PC-3 (cell line): Measurements from ENCODE around the gene CAMK1D.

Experiments used
- EZH2 ChIP-seq: fragments of 300-600 bp; sonication (generic); IDR thresholded peaks from one replicate; pipeline ENCODE4 v1.6.1; 2017; ENCODE audit warnings: antibody characterized with exemption, mild to moderate bottlenecking, low read length; ENCODE audit not compliant: unreplicated experiment
- EZH2phosphoT487 ChIP-seq: fragments of 300-600 bp; sonication (generic); IDR thresholded peaks from 2 replicates; pipeline ENCODE4 v1.6.1; 2018; ENCODE audit warnings: mild to moderate bottlenecking, antibody characterized with exemption, low read length, borderline replicate concordance
- TF ChIP-seq, protein P1 (sequence below): fragments of 300-600 bp; sonication (generic); conservative IDR thresholded peaks from 2 replicates; pipeline ENCODE4 v1.5.1; 2017; ENCODE audit warnings: antibody characterized with exemption, low read depth, mild to moderate bottlenecking, low read length

GRCh38 chr10:12480440-12480839 lies 131.1 kb downstream of the CAMK1D start:
- TF ChIP-seq, protein P1, sequence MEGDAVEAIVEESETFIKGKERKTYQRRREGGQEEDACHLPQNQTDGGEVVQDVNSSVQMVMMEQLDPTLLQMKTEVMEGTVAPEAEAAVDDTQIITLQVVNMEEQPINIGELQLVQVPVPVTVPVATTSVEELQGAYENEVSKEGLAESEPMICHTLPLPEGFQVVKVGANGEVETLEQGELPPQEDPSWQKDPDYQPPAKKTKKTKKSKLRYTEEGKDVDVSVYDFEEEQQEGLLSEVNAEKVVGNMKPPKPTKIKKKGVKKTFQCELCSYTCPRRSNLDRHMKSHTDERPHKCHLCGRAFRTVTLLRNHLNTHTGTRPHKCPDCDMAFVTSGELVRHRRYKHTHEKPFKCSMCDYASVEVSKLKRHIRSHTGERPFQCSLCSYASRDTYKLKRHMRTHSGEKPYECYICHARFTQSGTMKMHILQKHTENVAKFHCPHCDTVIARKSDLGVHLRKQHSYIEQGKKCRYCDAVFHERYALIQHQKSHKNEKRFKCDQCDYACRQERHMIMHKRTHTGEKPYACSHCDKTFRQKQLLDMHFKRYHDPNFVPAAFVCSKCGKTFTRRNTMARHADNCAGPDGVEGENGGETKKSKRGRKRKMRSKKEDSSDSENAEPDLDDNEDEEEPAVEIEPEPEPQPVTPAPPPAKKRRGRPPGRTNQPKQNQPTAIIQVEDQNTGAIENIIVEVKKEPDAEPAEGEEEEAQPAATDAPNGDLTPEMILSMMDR, result no peak
- no peak for TF ChIP-seq EZH2phosphoT487
- TF ChIP-seq EZH2, result no peak
